ENCODE data around the gene ID2. TPM values are rescaled to one million over a fixed set of nuclear protein-coding genes. Genes with fewer than 3 reads are reported as not detected.

ID2 gene
- total and polyA plus RNA-seq, 4 donors, result 149 to 488 (median 245) TPM

DNA sequence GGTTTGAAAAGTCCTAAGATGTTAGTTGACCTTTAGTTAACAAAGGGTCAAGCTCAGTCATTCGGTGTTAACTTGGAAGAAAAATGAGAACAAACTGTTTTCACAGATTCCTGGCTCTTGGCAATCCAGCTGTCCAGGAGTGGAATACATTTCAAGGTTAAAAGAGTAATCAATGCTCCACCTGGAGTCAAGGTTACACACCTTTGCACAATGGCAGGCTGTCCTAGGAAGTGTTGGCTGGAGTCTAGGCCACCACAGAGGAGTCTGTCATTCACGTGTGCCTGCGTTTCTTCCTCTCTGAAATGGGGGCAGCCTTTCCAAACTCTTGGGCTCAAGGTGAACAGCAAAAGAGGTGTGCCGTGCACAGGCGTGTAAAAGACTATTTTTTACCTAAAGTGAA, 6.3 kb upstream of the ID2 start:
- Histone ChIP-seq H3K9me3 (ENCODE audit: control insufficient read depth in 4 of 4, low read length in 3 of 4) (peaks cover 0 to 3% (median 0%) of the 10 kb centered on the region in 4 donors), H3K27me3 (ENCODE audit: control insufficient read depth in 4 of 4, insufficient read depth in 4 of 4, low read length in 3 of 4) (no peaks in the 10 kb centered on the region), H3K27ac (ENCODE audit: low read depth in 1 of 2, low read length in 2 of 2) (peak overlapping the region; percentile 100), H3K36me3 (ENCODE audit: control insufficient read depth in 4 of 4, insufficient read depth in 3 of 4, low read depth in 1 of 4, low read length in 3 of 4) (no peaks in the 10 kb centered on the region), H3K4me3 (ENCODE audit: low read depth in 1 of 3, low read length in 3 of 3) (peak overlapping the region in 1 of 3 donors; percentile 5), H3K4me1 (ENCODE audit: control insufficient read depth in 4 of 4, insufficient read depth in 4 of 4, low read length in 3 of 4) (peaks cover 0 to 24% (median 9%) of the 10 kb centered on the region in 4 donors), H3K9ac (ENCODE audit: low read depth in 1 of 2, low read length in 2 of 2) (no peak overlapping the region)
- TF ChIP-seq, protein P1, sequence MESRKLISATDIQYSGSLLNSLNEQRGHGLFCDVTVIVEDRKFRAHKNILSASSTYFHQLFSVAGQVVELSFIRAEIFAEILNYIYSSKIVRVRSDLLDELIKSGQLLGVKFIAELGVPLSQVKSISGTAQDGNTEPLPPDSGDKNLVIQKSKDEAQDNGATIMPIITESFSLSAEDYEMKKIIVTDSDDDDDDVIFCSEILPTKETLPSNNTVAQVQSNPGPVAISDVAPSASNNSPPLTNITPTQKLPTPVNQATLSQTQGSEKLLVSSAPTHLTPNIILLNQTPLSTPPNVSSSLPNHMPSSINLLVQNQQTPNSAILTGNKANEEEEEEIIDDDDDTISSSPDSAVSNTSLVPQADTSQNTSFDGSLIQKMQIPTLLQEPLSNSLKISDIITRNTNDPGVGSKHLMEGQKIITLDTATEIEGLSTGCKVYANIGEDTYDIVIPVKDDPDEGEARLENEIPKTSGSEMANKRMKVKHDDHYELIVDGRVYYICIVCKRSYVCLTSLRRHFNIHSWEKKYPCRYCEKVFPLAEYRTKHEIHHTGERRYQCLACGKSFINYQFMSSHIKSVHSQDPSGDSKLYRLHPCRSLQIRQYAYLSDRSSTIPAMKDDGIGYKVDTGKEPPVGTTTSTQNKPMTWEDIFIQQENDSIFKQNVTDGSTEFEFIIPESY (IDR thresholded peaks at IDR 0.05), result peak; percentile 73
- TF ChIP-seq RAD21 (IDR thresholded peaks at IDR 0.05), result peak; percentile 48 to 51
- TF ChIP-seq EGR1 (IDR thresholded peaks at IDR 0.05; ENCODE audit: low read depth in 2 of 2), result peak in 1 of 2 donors; percentile 50
- TF ChIP-seq SP1 (IDR thresholded peaks at IDR 0.05), result peak; percentile 88
- TF ChIP-seq JUND (IDR thresholded peaks at IDR 0.05), result peak; percentile 15 to 66
- peak; percentile 19 for TF ChIP-seq FOXA2 (IDR thresholded peaks at IDR 0.05)
- no peak for TF ChIP-seq HNF4G (IDR thresholded peaks at IDR 0.05)
- no peak for TF ChIP-seq GABPA (IDR thresholded peaks at IDR 0.05 in 1 of 2, conservative IDR thresholded peaks at IDR 0.05 in 1 of 2)
- TF ChIP-seq YY1 (IDR thresholded peaks at IDR 0.05), result peak; percentile 38
- TF ChIP-seq, protein P2, sequence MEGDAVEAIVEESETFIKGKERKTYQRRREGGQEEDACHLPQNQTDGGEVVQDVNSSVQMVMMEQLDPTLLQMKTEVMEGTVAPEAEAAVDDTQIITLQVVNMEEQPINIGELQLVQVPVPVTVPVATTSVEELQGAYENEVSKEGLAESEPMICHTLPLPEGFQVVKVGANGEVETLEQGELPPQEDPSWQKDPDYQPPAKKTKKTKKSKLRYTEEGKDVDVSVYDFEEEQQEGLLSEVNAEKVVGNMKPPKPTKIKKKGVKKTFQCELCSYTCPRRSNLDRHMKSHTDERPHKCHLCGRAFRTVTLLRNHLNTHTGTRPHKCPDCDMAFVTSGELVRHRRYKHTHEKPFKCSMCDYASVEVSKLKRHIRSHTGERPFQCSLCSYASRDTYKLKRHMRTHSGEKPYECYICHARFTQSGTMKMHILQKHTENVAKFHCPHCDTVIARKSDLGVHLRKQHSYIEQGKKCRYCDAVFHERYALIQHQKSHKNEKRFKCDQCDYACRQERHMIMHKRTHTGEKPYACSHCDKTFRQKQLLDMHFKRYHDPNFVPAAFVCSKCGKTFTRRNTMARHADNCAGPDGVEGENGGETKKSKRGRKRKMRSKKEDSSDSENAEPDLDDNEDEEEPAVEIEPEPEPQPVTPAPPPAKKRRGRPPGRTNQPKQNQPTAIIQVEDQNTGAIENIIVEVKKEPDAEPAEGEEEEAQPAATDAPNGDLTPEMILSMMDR (IDR thresholded peaks at IDR 0.05; ENCODE audit: low read depth, low read length, missing input control), result no peak
- peak; percentile 79 to 92 for TF ChIP-seq RXRA (IDR thresholded peaks at IDR 0.05)
- no peak for TF ChIP-seq FOXA1 (IDR thresholded peaks at IDR 0.05)
- TF ChIP-seq HNF4A (conservative IDR thresholded peaks at IDR 0.05), result peak; percentile 86 to 92
- TF ChIP-seq NR2F2 (IDR thresholded peaks at IDR 0.05), result peak; percentile 75
- no peak for TF ChIP-seq ATF3 (IDR thresholded peaks at IDR 0.05)
- peak; percentile 62 for TF ChIP-seq MAX (IDR thresholded peaks at IDR 0.05)
- no peak for TF ChIP-seq TAF1 (conservative IDR thresholded peaks at IDR 0.05)
- TF ChIP-seq, protein P3, sequence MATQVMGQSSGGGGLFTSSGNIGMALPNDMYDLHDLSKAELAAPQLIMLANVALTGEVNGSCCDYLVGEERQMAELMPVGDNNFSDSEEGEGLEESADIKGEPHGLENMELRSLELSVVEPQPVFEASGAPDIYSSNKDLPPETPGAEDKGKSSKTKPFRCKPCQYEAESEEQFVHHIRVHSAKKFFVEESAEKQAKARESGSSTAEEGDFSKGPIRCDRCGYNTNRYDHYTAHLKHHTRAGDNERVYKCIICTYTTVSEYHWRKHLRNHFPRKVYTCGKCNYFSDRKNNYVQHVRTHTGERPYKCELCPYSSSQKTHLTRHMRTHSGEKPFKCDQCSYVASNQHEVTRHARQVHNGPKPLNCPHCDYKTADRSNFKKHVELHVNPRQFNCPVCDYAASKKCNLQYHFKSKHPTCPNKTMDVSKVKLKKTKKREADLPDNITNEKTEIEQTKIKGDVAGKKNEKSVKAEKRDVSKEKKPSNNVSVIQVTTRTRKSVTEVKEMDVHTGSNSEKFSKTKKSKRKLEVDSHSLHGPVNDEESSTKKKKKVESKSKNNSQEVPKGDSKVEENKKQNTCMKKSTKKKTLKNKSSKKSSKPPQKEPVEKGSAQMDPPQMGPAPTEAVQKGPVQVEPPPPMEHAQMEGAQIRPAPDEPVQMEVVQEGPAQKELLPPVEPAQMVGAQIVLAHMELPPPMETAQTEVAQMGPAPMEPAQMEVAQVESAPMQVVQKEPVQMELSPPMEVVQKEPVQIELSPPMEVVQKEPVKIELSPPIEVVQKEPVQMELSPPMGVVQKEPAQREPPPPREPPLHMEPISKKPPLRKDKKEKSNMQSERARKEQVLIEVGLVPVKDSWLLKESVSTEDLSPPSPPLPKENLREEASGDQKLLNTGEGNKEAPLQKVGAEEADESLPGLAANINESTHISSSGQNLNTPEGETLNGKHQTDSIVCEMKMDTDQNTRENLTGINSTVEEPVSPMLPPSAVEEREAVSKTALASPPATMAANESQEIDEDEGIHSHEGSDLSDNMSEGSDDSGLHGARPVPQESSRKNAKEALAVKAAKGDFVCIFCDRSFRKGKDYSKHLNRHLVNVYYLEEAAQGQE (IDR thresholded peaks at IDR 0.05), result no peak
- 50% methylated on average over 5 of the region's 5 CpGs for WGBS
- no peak for DNase-seq (ENCODE audit: low spot score)
